HG03460 (cell line): ENCODE results near the gene DNAH6.

Experiments used
- ATAC-seq: cut with Tn5 transposase; IDR thresholded peaks from one replicate; pipeline ENCODE4 v1.9.1; 2021; ENCODE audit not compliant: unreplicated experiment

Gene DNAH6

DNA sequence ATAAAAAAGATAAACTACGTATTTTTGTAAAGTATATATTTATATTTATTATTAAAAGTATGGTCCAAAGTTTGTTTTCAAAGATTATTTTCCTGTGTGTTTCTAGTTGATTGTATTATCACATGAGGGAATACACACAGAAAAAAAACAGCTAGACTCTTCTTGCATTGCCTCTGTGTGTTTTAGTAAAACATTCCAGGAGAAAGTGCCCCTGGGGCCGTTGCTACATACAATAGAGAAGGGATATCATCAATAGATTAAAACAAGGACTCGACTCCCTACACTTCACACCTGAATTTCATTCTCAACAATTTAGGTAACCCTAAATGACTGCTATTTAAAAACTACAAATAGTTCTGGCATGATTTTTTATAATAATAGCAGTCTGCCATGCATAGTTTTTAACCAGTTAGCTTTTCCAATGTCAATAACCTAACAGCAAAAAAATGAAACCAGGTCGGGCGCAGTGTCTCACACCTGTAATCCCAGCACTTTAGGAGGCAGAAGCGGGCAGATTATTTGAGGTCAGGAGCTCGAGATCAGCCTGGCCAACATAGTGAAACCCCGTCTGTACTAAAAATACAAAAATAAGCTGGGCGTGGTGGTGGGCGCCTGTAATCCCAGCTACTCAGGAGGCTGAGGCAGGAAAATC lies 171.3 kb downstream of the DNAH6 start:
- no peak for ATAC-seq

GRCh38 chr2:84690225-84690624 lies 173.9 kb downstream of the DNAH6 start:
- no peak for ATAC-seq

DNA sequence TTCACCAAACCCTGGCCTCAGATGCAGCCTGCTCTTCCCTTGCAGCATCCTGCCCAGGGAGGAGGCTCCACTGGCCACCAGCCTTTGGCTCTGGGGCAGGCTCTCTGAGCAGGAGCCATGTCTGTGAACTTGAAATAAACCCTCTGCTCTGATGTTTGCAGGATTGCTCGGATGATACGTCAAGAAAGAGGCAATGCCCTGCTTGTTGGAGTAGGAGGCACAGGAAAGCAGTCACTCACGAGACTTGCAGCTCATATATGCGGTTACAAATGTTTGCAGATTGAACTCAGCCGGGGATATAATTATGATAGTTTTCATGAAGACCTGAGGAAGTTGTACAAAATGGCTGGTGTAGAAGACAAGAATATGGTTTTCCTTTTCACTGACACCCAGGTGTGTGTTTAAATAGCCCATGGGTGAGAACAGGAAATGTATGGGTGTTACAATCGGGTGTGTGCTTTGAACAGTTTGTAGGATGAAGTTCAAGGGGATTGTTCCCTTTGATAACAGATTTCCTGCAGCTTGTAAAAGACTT lies 177.9 kb downstream of the DNAH6 start:
- no peak for ATAC-seq

- no peak for ATAC-seq
Observed at GRCh38 chr2:84697895-84698294, 181.6 kb downstream of the DNAH6 start.

DNA sequence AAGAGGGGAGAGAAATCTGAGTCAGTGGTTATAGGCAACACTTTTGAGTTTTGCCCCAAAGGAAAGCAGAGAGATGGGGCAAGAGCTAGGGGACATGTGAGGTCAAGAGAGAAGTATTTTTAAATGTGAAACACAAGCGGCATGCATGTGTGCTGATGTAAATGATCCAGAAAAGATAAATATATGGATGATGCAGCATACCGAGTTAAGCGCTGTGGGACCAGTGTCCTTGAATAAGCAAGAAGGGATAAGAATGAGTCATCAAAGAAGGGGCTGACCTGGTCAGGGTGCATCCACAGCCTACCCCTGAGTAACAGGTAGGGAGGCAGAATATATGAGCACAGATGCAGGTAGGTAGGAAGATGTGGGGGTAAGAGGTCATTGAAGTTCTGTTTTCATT lies 183.7 kb downstream of the DNAH6 start:
- no peak for ATAC-seq

DNA sequence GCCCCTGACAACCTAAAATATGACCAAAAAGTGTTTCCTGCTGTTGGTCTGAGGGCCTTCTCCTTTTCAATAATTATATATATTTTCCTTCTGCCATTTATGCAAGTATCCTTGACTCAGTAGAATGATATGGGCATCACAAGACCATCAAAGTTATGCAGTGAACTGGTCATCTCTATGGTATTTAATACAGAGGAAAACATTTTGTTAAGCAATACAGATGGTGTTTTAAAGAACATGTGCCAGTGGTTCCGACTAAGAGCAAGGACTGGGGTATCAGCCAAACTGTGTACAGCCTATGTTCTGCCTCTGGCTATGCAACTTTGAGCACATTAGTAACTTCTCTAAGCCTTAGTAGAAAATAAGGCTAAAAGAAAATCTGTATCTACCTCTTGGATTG lies 185.6 kb downstream of the DNAH6 start:
- ATAC-seq: no peak

DNA sequence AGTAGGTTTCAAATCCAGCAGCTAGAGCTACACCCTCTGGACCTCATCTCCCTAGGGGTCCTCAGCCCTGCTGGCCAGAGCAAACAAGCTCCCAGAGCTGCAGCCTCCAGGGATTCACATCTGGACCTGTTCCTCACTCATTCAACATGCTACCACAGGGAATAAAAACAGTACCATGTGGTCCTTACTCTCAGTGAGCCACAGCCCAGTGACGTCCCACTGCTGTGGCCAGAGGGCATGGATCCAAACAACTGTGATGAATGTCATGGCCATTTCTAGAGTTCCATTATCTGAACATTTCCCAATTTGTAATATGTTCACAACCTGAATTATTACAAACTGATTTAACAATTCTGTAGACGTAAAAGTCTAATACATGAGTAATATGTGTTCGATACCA lies 186.6 kb downstream of the DNAH6 start:
- ATAC-seq: no peak

- no peak for ATAC-seq
Observed at GRCh38 chr2:84703831-84704230, 187.5 kb downstream of the DNAH6 start.

GRCh38 chr2:84704505-84705244 lies 188.4 kb downstream of the DNAH6 start:
- ATAC-seq: no peak

DNA sequence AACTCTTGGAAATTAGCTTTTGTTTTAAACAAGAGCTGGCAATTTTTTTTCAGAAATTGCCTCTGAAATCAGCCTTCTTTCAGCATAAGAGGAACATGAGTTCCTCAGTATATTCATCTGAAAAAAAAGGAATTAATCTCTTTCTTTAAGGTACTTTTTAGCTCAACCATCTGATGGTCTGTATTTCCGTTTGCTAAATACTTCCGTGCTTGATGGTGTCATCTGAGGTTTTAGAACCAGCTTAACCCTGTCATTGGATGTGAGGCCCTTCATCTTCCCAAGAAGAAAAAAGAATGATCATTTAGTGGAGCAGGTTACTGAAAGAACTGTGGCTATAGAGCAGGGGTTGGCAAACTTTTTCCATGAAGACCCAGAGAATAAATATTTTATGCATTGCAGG lies 189.6 kb downstream of the DNAH6 start:
- ATAC-seq: no peak

GRCh38 chr2:84708442-84708841 lies 192.1 kb downstream of the DNAH6 start:
- ATAC-seq: no peak

- ATAC-seq: no peak
Observed at GRCh38 chr2:84711651-84712050, 195.4 kb downstream of the DNAH6 start.

DNA sequence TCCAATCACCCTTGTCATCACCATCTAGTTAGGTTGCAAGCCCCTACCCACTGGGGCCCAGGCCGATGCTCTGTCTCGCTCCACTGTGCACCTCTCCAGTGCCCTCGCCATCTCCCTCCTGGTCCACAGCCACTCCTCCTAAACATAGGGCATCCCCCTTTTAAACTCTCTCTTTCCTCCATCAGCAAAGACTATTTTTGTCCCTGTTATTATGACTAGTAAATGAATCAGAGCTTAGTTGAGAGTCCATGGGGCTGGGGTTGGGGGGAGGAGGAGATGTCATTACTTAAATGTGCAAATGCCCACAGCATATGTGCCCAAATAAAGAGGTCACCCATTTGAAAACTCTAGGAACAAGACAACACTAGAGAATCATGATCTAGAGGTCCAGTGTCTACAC lies 197.1 kb downstream of the DNAH6 start:
- ATAC-seq: no peak

- no peak for ATAC-seq
Observed at GRCh38 chr2:84716564-84716963, 200.3 kb downstream of the DNAH6 start.

DNA sequence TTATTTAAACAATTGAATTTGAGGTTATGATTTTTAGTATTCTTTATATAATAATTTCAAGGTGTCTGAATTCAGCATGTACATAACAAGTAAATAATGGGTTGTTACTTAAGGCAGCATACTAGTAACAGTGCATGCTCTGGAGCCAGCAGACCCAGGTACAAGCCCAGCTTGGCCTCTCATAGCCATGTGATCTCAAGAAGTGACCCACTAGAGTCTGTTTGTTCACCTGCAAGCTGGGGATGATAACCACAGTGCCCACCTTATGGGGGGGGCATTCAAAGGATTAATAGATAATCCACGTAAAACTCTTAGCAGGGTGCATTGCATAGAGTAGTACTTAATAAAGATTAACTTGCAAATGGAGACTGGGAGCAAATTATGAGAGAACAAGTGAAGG lies 201.0 kb downstream of the DNAH6 start:
- ATAC-seq: no peak

DNA sequence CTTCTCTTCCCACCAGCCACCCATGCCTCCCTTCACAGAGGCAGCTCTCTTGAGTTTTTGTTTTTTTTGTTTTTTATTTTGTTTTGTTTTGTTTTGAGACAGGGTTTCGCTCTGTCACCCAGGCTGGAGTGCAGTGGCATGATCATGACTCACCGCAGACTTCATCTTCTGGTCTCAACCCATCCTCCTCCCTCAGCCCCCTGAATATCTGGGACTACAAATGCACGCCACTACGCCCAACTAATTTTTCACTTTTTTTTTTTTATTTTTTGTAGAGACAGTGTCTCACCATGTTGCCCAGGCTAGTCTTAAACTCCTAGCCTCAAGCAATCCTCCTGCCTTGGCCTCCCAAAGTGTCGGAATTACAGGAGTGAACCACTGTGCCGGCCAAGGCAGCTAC lies 203.1 kb downstream of the DNAH6 start:
- ATAC-seq: no peak

GRCh38 chr2:84723831-84724230 lies 207.5 kb downstream of the DNAH6 start:
- ATAC-seq: no peak

DNA sequence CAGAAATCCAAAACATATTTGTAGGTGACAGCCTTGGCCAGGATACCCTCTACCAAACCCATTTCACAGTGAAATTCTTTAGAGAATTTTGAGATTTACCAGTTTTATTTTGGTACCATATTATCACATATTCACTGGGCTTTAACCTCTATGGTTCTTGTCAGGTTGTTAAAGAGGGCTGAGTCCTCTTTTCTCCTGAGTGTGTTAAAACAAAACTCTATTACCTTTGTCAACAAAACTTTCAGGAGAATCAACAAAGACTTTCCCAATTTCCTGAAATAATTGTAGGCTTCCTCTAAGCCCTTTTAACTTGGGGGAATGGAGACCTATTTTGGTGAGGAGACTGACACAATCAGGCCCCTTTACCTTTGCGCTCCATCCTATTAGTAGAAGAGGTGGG lies 209.4 kb downstream of the DNAH6 start:
- no peak for ATAC-seq

DNA sequence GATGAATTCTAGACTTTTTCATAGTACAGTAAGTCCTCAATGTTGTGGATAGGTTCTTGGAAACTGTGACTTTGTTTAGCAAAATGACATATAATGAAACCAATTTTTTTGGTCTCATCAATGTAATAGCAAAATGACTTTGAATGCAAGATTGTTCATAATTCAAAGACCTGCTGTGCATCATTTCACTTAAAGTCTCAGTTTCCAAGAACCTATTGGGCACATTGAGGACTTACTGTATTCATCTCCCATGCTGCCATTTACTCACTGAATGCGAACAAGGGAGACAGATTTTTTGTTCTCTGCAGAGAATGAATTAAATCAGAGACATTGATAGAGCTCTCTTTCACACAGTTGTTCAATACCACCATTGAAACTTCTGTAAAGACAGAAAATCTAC lies 211.0 kb downstream of the DNAH6 start:
- ATAC-seq: no peak

DNA sequence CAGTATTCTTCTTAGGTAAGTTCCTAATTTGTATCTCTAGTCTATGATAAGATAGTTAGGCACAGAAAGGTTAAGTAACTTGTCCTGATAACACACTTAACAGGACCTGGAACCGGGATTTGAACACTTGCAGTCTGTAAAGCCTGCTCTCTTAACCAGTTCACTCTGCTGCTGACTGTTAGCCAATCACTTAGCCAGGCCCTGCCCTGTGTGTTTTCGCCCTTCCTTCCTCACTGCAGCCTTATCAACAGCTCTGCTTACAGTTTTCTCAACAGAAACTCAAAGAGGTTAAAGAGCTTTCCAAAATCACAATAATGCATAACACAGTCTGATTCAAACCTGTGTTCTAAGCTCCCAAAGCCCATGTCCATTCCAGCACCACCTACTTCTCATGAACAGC lies 212.9 kb downstream of the DNAH6 start:
- ATAC-seq: no peak

GRCh38 chr2:84731185-84731584 lies 214.9 kb downstream of the DNAH6 start:
- no peak for ATAC-seq

GRCh38 chr2:84732897-84733778 lies 216.8 kb downstream of the DNAH6 start:
- no peak for ATAC-seq
